Mammary epithelial cell (primary cell): ENCODE results near the gene PLEKHG4B.

ENCODE experiments used
- CTCF ChIP-seq, 2 donors: IDR thresholded peaks in 1 of 2; conservative IDR thresholded peaks in 1 of 2; 2 replicates each; pipeline ENCODE4 v1.5.1; 2011 to 2012; ENCODE audit warnings: inconsistent platforms in 2 of 2, low read length in 2 of 2, mild to moderate bottlenecking in 2 of 2, control low read depth in 1 of 2, low read depth in 1 of 2; ENCODE audit not compliant: insufficient read depth in 1 of 2; ENCODE audit errors: extremely low read depth in 1 of 2
- EZH2 ChIP-seq: IDR thresholded peaks from 2 replicates; pipeline ENCODE4 v1.6.1; 2012; ENCODE audit warnings: low read length, inconsistent platforms, borderline replicate concordance

- TF ChIP-seq CTCF (conservative IDR thresholded peaks at IDR 0.05 in 1 of 2, IDR thresholded peaks at IDR 0.05 in 1 of 2; ENCODE audit: extremely low read depth in 1 of 2, insufficient read depth in 1 of 2, low read depth in 1 of 2, low read length in 2 of 2): no peak
- TF ChIP-seq EZH2: no peak
These were observed 131.8 kb downstream of the PLEKHG4B start for GRCh38 chr5:223791-224190.
